Body of pancreas (tissue), 4 donors: ENCODE results near the gene FLRT2. TPM values are rescaled to one million over a fixed set of nuclear protein-coding genes. Genes with fewer than 3 reads are reported as not detected.

Experiments
- ATAC-seq: fragments of 150-250 bp; one replicate; pipeline ENCODE4 v1.9.1; 2016
- DNase-seq, 4 donors: peaks; one replicate each; pipeline ENCODE4 v3.0.0-alpha.2; 2019
- H3K27ac ChIP-seq, 4 donors: fragments of 200-600 bp; sonication (generic); 1 replicate in 3 of 4; 2 replicates in 1 of 4; pipeline versions ENCODE4 v1.5.1 to v1.6.1; 2016 to 2019; ENCODE audit warnings: mild to moderate bottlenecking in 1 of 4, mixed read lengths in 1 of 4, moderate library complexity in 1 of 4
- H3K27me3 ChIP-seq, 2 donors: fragments of 200-600 bp; sonication (generic); one replicate each; pipeline ENCODE4 v1.6.0; 2016; ENCODE audit warnings: mild to moderate bottlenecking in 1 of 2
- H3K36me3 ChIP-seq, 2 donors: fragments of 200-600 bp; sonication (generic); replicated peaks in 1 of 2; 2 replicates each; pipeline ENCODE4 v1.5.1; 2016; ENCODE audit warnings: low read depth in 2 of 2; ENCODE audit not compliant: insufficient read depth in 1 of 2
- H3K4me1 ChIP-seq: fragments of 200-600 bp; sonication (generic); one replicate; pipeline ENCODE4 v1.6.0; 2016
- H3K4me3 ChIP-seq, 2 donors: fragments of 200-600 bp; sonication (generic); 1 replicate in 1 of 2; 2 replicates in 1 of 2; pipeline ENCODE4 v1.5.1; 2016 to 2019
- H3K9me3 ChIP-seq, 3 donors: fragments of 200-600 bp; sonication (generic); 1 replicate in 2 of 3; 2 replicates in 1 of 3; pipeline ENCODE4 v1.5.1; 2016
- POLR2A ChIP-seq, 3 donors: fragments of 450-650 bp; IDR thresholded peaks; one replicate each; pipeline ENCODE4 v1.6.1; 2016; ENCODE audit warnings: antibody characterized with exemption in 3 of 3, mild to moderate bottlenecking in 2 of 3
- WGBS, 2 donors: methylation state at CpG; one replicate each; pipeline ENCODE4 v1.1.5; 2017; 5-methylcytosine and 5-hydroxymethylcytosine counted together
- intact Hi-C: fragments of 100-400 bp; cut with DNase I; formaldehyde crosslinking; loops from one replicate; pipeline ENCODE4 v1.15.1; 2023
- total RNA-seq, 2 donors: library from RNA; depleted of rRNA; stranded (reverse); fragments of >200 nt; gene quantifications; one replicate each; pipeline ENCODE4 v1.1.0, GENCODE V29; 2016
- TF ChIP-seq, protein P1 (sequence below), 7 experiments: fragments of 450-650 bp in 4 of 7; fragments of 200-600 bp in 3 of 7; sonication (generic) in 3 of 7; IDR thresholded peaks; one replicate each; pipeline ENCODE4 v1.5.1; 2016 to 2019; ENCODE audit warnings: antibody characterized with exemption in 7 of 7

Gene FLRT2
- total RNA-seq, 2 donors from 2014 or later: 37.6 to 114 TPM

DNA sequence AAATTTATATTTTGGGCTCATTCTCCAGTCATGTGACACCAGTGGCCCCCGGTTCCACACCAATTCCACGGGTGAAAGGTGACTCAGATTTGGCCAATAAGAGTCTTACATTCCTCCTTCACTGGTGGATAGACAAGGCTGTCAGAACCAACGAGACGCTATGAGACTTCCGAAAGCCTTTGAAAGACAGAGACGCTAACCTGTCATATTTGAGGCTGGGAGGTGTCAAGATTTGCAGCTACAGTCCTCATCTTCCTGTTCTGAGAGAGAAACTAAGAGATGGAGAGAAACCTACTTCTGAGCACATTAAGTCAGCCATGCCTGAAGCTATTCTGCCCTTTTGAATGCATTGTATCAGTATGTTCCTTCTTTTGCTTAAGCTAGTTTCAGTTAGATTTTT lies 171.2 kb downstream of the FLRT2 start:
- DNase-seq: no peak
- H3K36me3 ChIP-seq: no peaks in the 10 kb centered on the region
- intact Hi-C loops: no loop called here
- no peaks in the 10 kb centered on the region for H3K4me1 ChIP-seq
- no peaks in the 10 kb centered on the region for H3K9me3 ChIP-seq
- TF ChIP-seq, protein P1, sequence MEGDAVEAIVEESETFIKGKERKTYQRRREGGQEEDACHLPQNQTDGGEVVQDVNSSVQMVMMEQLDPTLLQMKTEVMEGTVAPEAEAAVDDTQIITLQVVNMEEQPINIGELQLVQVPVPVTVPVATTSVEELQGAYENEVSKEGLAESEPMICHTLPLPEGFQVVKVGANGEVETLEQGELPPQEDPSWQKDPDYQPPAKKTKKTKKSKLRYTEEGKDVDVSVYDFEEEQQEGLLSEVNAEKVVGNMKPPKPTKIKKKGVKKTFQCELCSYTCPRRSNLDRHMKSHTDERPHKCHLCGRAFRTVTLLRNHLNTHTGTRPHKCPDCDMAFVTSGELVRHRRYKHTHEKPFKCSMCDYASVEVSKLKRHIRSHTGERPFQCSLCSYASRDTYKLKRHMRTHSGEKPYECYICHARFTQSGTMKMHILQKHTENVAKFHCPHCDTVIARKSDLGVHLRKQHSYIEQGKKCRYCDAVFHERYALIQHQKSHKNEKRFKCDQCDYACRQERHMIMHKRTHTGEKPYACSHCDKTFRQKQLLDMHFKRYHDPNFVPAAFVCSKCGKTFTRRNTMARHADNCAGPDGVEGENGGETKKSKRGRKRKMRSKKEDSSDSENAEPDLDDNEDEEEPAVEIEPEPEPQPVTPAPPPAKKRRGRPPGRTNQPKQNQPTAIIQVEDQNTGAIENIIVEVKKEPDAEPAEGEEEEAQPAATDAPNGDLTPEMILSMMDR (IDR thresholded peaks at IDR 0.05): no peak
- TF ChIP-seq POLR2A (IDR thresholded peaks at IDR 0.05): no peak
- H3K27me3 ChIP-seq: no peaks in the 10 kb centered on the region
- 75 to 79% methylated on average over 6 of the region's 6 CpGs for WGBS, 2 donors
- no peak overlapping the region for H3K4me3 ChIP-seq
- ATAC-seq: no peak
- no peak overlapping the region for H3K27ac ChIP-seq

DNA sequence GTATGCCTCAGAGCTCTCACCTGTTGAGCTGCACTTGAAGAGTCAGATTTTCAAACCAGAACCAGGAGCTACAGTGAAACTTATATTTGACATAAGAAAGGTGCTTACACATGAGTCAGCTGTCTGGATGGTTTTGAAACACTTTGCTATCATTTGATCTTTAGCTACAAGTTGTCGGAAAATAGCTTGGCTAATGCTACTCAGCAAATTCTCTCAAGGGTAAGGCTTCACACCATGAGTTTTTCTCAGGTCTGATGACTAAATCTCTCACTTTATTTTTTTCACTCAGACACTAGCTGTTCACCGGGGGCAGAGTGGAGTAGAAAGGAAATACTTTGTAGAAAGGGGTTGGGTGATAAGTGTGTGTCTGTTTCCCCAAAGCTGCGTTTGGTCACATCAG lies 171.8 kb downstream of the FLRT2 start:
- H3K4me1 ChIP-seq: no peaks in the 10 kb centered on the region
- H3K27ac ChIP-seq: no peak overlapping the region
- TF ChIP-seq POLR2A (IDR thresholded peaks at IDR 0.05): no peak
- TF ChIP-seq, protein P1 (IDR thresholded peaks at IDR 0.05): no peak
- 57 to 71% methylated on average over 3 of the region's 3 CpGs for WGBS, 2 donors
- no peak overlapping the region for H3K4me3 ChIP-seq
- DNase-seq (no peak), ATAC-seq (no peak)
- H3K36me3 ChIP-seq: no peaks in the 10 kb centered on the region
- no peaks in the 10 kb centered on the region for H3K27me3 ChIP-seq
- H3K9me3 ChIP-seq: no peaks in the 10 kb centered on the region
- intact Hi-C loops: no loop called here

DNA sequence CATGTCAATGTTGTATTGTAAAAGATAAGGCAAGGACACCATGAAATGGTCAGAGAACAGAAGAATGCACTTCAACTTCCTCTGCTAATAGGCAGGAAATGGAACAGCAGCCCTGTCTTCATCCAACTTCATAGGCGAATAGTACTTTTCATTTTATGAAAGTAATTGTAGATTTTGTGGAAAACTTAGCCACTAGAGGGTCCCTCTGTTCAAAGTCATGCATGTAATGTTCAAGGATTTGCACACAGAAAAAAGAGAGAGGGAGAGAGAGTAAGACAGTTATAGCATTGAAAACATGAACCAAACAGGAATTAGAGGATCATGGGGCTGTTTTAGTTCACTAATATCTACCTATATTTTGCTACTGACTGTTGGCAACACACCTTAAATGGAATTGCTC lies 172.2 kb downstream of the FLRT2 start:
- 67 to 71% methylated on average over 1 of the region's 1 CpG for WGBS, 2 donors

DNA sequence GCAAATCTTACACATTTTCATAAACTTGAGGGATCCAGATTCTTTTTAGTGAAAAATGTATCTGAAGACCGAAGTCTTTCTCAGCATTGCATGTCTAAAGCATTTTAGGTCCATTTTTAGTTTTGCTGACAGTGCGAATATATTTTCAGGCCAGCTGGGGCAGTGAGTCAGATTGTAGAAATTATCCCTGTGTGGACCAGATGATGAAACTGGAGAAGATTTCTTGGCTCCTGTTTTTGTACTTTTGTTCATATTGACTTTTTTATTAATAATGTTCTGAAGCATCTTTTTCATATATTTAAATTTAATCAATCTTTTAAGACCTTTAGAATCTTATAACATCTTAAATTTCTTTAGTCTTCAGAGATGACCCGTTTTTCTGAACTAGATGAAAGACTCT lies 173.1 kb downstream of the FLRT2 start:
- Histone ChIP-seq H3K4me1 (no peaks in the 10 kb centered on the region), H3K27ac (no peak overlapping the region), H3K36me3 (no peaks in the 10 kb centered on the region), H3K4me3 (no peak overlapping the region), H3K9me3 (no peaks in the 10 kb centered on the region), H3K27me3 (no peaks in the 10 kb centered on the region)
- ATAC-seq (no peak), DNase-seq (no peak)
- TF ChIP-seq, protein P1 (IDR thresholded peaks at IDR 0.05): no peak
- intact Hi-C loops: no loop called here
- 71 to 78% methylated on average over 3 of the region's 3 CpGs for WGBS, 2 donors

More for the DNA sequence above, 172.2 kb downstream of the FLRT2 start:
- DNase-seq (no peak), ATAC-seq (no peak)
- H3K9me3 ChIP-seq: no peaks in the 10 kb centered on the region
- no peaks in the 10 kb centered on the region for H3K36me3 ChIP-seq
- H3K27ac ChIP-seq: no peak overlapping the region
- no peaks in the 10 kb centered on the region for H3K27me3 ChIP-seq
- H3K4me3 ChIP-seq: no peak overlapping the region
- no peaks in the 10 kb centered on the region for H3K4me1 ChIP-seq
- TF ChIP-seq POLR2A (IDR thresholded peaks at IDR 0.05): no peak
- TF ChIP-seq, protein P1 (IDR thresholded peaks at IDR 0.05): no peak
- intact Hi-C loops: no loop called here
